AG09309 (cell line): ENCODE measurements around the gene HSBP1L1.
"Not testable (repeated sequence)": the region's sequence is repeated elsewhere in the genome, so short reads cannot be mapped to it uniquely, and the experiment has no call there.

Experiments
- DNase-seq: peaks from one replicate; pipeline ENCODE4 v3.0.0-alpha.2; 2010; ENCODE audit warnings: low read depth
- H3K4me3 ChIP-seq: 2 replicates; pipeline ENCODE4 v1.5.1; 2011; ENCODE audit warnings: mild to moderate bottlenecking, low read depth, low read length, moderate library complexity; ENCODE audit not compliant: control insufficient read depth
- CTCF ChIP-seq: IDR thresholded peaks from 2 replicates; pipeline ENCODE4 v1.5.1; 2011; ENCODE audit warnings: mild to moderate bottlenecking, low read depth, low read length, inconsistent platforms; ENCODE audit not compliant: insufficient read depth, control insufficient read depth; ENCODE audit errors: missing control alignments

The HSBP1L1 gene

GRCh38 chr18:79991494-79991893, 27.1 kb downstream of the HSBP1L1 start:
- no peak for DNase-seq
- H3K4me3 ChIP-seq, result no peak overlapping the region
- no peak for TF ChIP-seq CTCF

- not testable (repeated sequence) for DNase-seq, H3K4me3 ChIP-seq
Observed at GRCh38 chr18:79999701-80000100, 35.3 kb downstream of the HSBP1L1 start.

GRCh38 chr18:80000877-80001276, 36.4 kb downstream of the HSBP1L1 start:
- TF ChIP-seq CTCF, result no peak
- no peak overlapping the region for H3K4me3 ChIP-seq
- DNase-seq, result no peak

GRCh38 chr18:80002468-80002867, 38.0 kb downstream of the HSBP1L1 start:
- DNase-seq, result no peak
- H3K4me3 ChIP-seq, result no peak overlapping the region
- TF ChIP-seq CTCF, result no peak

- DNase-seq, result no peak
- no peak for TF ChIP-seq CTCF
- H3K4me3 ChIP-seq, result no peak overlapping the region
Observed at GRCh38 chr18:80004600-80005342, 40.3 kb downstream of the HSBP1L1 start.

- no peak overlapping the region for H3K4me3 ChIP-seq
- DNase-seq, result no peak
- no peak for TF ChIP-seq CTCF
Observed at GRCh38 chr18:80006724-80007123, 42.3 kb downstream of the HSBP1L1 start.

GRCh38 chr18:80009661-80010550, 45.5 kb downstream of the HSBP1L1 start:
- TF ChIP-seq CTCF, result no peak
- H3K4me3 ChIP-seq, result peak overlapping the region; percentile 15
- DNase-seq, result peak; percentile 87
